Measurements from ENCODE around the gene ATG13.

ATG13 gene

GRCh38 chr11:46617134-46617971, at the start of gene ATG13, which contains the start of gene HARBI1 (continued):
- no peak for TF ChIP-seq BCL6B (tag by site-specific recombination; IDR thresholded peaks at IDR 0.05)
- peak; percentile 74 for TF ChIP-seq SP2 (tag by site-specific recombination; IDR thresholded peaks at IDR 0.05)
- no peak for TF ChIP-seq ZNF175 (tag by site-specific recombination; IDR thresholded peaks at IDR 0.05)
- no peak for TF ChIP-seq FEZF1 (tag by site-specific recombination; IDR thresholded peaks at IDR 0.05)
- 0 out of 2 replicates have a peak, but pooled peaks have one; percentile 19 for TF ChIP-seq TSHZ1 (tag by site-specific recombination; IDR thresholded peaks at IDR 0.05; ENCODE audit: borderline replicate concordance)
- peak; percentile 26; the same call in 1 of the 2 replicates for TF ChIP-seq ZNF654 (tag by site-specific recombination; IDR thresholded peaks at IDR 0.05; ENCODE audit: low read depth)
- peak; percentile 84; the same call in 1 of the 2 replicates for TF ChIP-seq ZNF639 (tag by site-specific recombination; IDR thresholded peaks at IDR 0.05)
- no peak for TF ChIP-seq ZNF792 (tag by site-specific recombination; IDR thresholded peaks at IDR 0.05)
- TF ChIP-seq KLF17 (tag by site-specific recombination; IDR thresholded peaks at IDR 0.05) = peak; percentile 75
- TF ChIP-seq KLF16 (tag by site-specific recombination; IDR thresholded peaks at IDR 0.05) = peak; percentile 76; the same call in 1 of the 2 replicates
- peak; percentile 31 for TF ChIP-seq ZBTB11 (tag by site-specific recombination; conservative IDR thresholded peaks at IDR 0.05; ENCODE audit: low read depth)
- peak; percentile 77; the same call in 1 of the 2 replicates for TF ChIP-seq YY2 (tag by site-specific recombination; IDR thresholded peaks at IDR 0.05)
- TF ChIP-seq ZNF423 (tag by site-specific recombination; IDR thresholded peaks at IDR 0.05) = no peak
- TF ChIP-seq ZNF248 (tag by site-specific recombination; IDR thresholded peaks at IDR 0.05) = no peak
- no peak for TF ChIP-seq ZNF843 (tag by site-specific recombination; IDR thresholded peaks at IDR 0.05)
- TF ChIP-seq HIC1 (tag by site-specific recombination; IDR thresholded peaks at IDR 0.05) = peak; percentile 44; the same call in 1 of the 2 replicates
- peak; percentile 82 for TF ChIP-seq ZBTB8A (tag by site-specific recombination; IDR thresholded peaks at IDR 0.05)
- TF ChIP-seq ZBTB1 (tag by site-specific recombination; IDR thresholded peaks at IDR 0.05) = no peak
- TF ChIP-seq MZF1 (tag by site-specific recombination; IDR thresholded peaks at IDR 0.05; ENCODE audit: borderline replicate concordance) = no peak
- TF ChIP-seq ZNF16 (tag by site-specific recombination; IDR thresholded peaks at IDR 0.05; ENCODE audit: low read depth) = no peak
- TF ChIP-seq ZNF692 (tag by site-specific recombination; IDR thresholded peaks at IDR 0.05) = peak; percentile 50; the same call in 1 of the 2 replicates
- TF ChIP-seq ZSCAN30 (tag by site-specific recombination; IDR thresholded peaks at IDR 0.05) = peak; percentile 44; the same call in 1 of the 2 replicates
- no peak for TF ChIP-seq ZNF785 (tag by site-specific recombination; IDR thresholded peaks at IDR 0.05)
- TF ChIP-seq ZNF2 (tag by site-specific recombination; IDR thresholded peaks at IDR 0.05) = no peak

Data from HEK293 (cell line).